Stimulated activated CD8-positive, alpha-beta memory T cell treated with anti-CD3 and anti-CD28 coated beads, Interleukin-7, amount 100 ng/mL, for 24 hours (primary cell): ENCODE measurements around the gene ATP5MK.
A peak's percentile ranks its signal among the peaks of the same experiment; 100 is the strongest.
"Not testable (repeated sequence)": the region's sequence is repeated elsewhere in the genome, so short reads cannot be mapped to it uniquely, and the experiment has no call there.

Experiments
- DNase-seq: peaks from one replicate; pipeline ENCODE4 v3.0.0-alpha.2; 2020; ENCODE audit warnings: low read depth

ATP5MK gene

GRCh38 chr10:103396789-103397087 is 463 bp upstream of the ATP5MK start:
- DNase-seq, result no peak

DNA sequence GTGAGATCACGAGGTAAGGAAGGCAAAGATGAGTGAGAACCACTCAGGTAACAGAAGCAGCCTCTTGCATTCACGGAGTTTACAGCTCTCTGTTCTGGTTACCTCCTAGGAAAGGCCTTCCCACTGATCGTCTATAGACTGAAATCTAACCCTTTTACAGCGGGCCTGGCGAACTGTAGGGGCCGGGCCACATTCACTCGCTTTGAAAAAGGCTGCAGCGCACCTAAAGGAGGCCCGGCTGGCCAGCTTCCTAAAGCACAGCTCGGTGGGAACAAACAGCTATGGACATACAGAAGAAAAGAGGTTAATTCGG is 565 bp downstream of the ATP5MK start:
- DNase-seq, result no peak

DNA sequence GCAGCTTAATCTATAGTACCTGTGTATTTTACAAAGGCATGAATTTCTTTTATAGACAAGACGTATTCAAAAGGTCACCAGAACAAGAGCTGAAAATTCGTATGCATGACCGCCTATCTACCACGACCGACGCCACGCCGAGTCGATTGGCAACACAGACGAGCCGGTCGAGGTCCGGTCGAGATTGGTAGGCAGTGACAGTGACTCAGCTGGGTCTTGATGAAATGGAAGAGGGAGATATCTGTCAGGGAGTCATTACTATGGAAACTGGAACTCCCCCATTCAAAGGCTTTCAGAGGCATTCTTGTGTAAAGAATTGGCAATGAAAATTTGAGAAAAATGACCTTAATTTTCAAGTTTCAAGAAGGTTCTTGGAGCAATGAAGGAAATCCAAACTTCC is 2.1 kb downstream of the ATP5MK start:
- no peak for DNase-seq

GRCh38 chr10:103382769-103383168 is 13.5 kb downstream of the ATP5MK start:
- no peak for DNase-seq

DNA sequence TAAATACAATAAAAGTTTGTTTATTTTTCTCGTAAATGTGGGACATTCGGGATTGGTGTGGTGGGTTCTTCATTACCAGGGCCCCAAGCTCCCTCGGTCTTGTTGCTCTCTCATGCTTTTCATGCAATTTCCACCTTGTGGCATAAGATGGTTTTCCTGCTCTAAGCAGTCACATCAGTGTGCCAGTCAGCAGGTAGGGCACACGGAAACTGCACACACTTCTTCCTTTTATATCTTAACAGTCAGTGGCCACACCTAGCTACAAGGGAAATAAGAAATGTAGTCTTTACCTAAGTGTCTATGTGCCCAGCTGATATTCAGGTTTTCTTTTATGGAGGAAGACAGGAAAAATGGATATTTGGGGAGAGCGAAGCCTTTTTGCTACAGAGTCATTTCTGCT is 22.0 kb downstream of the ATP5MK start:
- no peak for DNase-seq

- DNase-seq, result no peak
Observed at GRCh38 chr10:103373544-103373943, 22.7 kb downstream of the ATP5MK start.

- DNase-seq, result peak; percentile 70
Observed at GRCh38 chr10:103367782-103368518, 28.3 kb downstream of the ATP5MK start, which contains the start of gene TAF5. Gene TAF5, plus strand, starts transcription at chr10:103367976. Its CDS starts 14 bp downstream, at chr10:103367990.

DNA sequence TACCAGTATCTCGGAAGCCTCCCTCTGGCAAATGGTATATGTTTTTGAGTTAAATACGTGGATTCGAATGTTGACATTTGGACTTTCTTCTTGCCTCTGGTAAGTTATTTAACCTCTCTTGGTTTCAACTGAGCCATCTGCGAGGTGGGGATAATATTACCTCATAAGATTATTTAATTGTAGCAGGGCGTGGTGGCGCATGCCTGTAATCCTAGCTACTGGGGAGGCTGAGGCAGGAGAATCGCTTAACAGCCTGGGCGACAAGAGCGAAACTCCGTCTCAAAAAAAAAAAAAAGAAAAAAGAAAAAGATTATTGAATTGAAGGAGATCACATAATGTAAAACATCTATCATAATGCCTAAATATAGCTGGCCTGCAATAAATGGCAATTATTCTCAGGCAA is 28.9 kb downstream of the ATP5MK start:
- DNase-seq, result no peak

GRCh38 chr10:103360791-103361190 is 35.5 kb downstream of the ATP5MK start:
- DNase-seq, result not testable (repeated sequence)

- DNase-seq, result not testable (repeated sequence)
Observed at GRCh38 chr10:103359493-103359892, 36.8 kb downstream of the ATP5MK start.

DNA sequence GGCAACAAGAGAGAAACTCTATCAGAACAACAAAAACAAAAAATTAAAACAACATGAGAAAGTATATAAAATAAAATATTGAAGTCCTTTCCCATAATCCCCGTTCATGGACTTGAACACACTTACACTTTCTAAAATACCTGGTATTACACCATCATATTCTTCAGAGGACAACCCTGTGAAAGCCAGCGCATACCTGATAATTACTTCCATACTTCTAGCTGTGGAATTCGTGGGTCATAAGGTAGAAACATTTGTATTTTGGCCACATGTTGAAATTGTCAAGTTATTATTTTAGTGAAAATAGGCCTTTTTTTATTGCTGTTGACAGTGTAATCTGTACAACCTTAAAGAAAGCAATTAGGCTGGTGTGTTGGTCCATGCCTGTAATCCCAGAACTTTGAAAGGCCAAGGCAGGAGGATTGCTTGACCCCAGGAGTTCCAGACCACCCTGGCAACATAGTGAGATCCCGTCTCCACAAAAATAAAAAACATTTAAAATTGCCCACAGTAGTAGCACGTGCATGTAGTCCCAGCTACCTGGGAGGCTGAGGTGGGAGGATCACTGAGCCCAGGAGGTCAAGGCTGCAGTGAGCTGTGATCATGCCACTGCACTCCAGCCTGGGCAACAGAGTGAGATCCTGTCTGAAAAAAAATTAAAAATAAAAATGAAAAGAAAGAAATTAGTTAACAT is 40.2 kb downstream of the ATP5MK start:
- DNase-seq, result no peak

DNA sequence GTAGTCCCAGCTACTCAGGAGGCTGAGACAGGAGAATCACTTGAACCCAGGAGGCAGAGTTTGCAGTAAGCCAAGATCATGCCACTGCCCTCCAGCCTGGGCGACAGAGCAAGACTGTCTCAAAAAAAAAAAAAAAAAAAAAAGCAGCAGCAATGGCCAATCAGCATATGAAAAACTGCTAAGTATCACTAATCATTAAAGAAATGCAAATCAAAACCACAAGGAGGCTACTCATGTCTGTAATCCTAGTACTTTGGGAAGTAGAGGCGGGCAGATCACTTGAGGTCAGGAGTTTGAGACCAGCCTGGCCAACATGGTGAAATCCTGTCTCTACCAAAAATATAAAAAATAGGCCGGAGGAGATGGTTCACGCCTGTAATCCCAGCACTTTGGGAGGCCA is 41.7 kb downstream of the ATP5MK start:
- DNase-seq, result not testable (repeated sequence)

DNA sequence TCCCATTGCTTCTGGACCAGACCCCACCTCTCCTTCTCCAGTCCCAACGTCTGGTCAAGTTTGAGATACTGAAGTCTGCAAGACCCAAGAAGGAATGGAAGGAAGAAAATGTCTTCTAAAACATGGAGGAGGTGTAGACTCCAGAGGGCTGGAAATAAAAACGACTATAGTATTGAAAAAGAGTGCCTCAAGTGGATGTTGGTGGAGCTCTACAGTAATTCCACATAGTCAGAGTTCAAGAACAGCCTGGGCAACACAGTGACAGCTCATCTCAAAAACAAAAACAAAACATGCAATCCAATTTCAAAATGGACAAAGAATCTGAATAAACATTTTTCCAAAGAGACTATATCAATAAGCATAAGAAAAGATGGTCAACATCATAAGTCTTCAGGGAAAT is 43.0 kb downstream of the ATP5MK start:
- no peak for DNase-seq

GRCh38 chr10:103350517-103351260 is 45.6 kb downstream of the ATP5MK start, which contains the start of gene PCGF6:
Gene PCGF6, minus strand, starts transcription at chr10:103351140. Its CDS starts 74 bp downstream, at chr10:103351066.
- peak; percentile 58 for DNase-seq

- DNase-seq, result no peak
Observed at GRCh38 chr10:103350175-103350516, 46.1 kb downstream of the ATP5MK start.
